ENCODE results near the gene PTPN5. TPM values are rescaled to one million over a fixed set of nuclear protein-coding genes. Genes with fewer than 3 reads are reported as not detected.

The PTPN5 gene
- total and polyA plus RNA-seq, 4 donors, result not detected

DNA sequence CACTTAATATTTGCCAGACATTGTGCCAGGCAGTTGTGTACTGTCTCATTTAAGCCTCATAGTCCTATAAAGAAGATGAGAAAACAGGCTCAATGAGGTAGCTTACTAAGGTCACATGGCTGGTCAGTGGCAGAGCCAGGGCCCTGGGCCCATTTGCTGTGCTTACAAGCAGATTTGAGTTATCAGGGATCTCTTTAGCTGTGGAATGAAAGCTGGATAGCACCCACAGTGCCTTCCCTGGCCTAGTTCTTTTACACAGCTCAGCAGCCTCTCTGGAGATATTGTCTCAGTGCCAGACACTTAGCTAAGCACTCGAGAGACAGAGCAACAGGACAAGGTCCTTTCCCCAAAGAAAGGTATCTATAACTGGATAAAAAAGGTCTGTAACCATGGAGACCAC, 86.9 kb downstream of the PTPN5 start:
- Histone ChIP-seq H3K27ac (ENCODE audit: low read depth in 1 of 2, low read length in 2 of 2) (no peak overlapping the region), H3K27me3 (ENCODE audit: control insufficient read depth in 4 of 4, insufficient read depth in 4 of 4, low read length in 3 of 4) (no peaks in the 10 kb centered on the region), H3K4me1 (ENCODE audit: control insufficient read depth in 4 of 4, insufficient read depth in 4 of 4, low read length in 3 of 4) (peaks cover 2 to 17% (median 9%) of the 10 kb centered on the region in 4 donors), H3K4me3 (ENCODE audit: low read depth in 1 of 3, low read length in 3 of 3) (no peak overlapping the region), H3K36me3 (ENCODE audit: control insufficient read depth in 4 of 4, insufficient read depth in 3 of 4, low read depth in 1 of 4, low read length in 3 of 4) (peaks cover 0 to 4% (median 0%) of the 10 kb centered on the region in 4 donors), H3K9me3 (ENCODE audit: control insufficient read depth in 4 of 4, low read length in 3 of 4) (no peaks in the 10 kb centered on the region), H3K9ac (ENCODE audit: low read depth in 1 of 2, low read length in 2 of 2) (no peak overlapping the region)
- WGBS, result 44% methylated on average over 1 of the region's 1 CpG
- no peak for DNase-seq (ENCODE audit: low spot score)
- TF ChIP-seq EGR1 (IDR thresholded peaks at IDR 0.05; ENCODE audit: low read depth in 2 of 2) (no peak), RAD21 (IDR thresholded peaks at IDR 0.05) (no peak), TAF1 (conservative IDR thresholded peaks at IDR 0.05) (no peak), SP1 (IDR thresholded peaks at IDR 0.05) (no peak), HNF4A (conservative IDR thresholded peaks at IDR 0.05) (no peak), FOXA1 (IDR thresholded peaks at IDR 0.05) (no peak)
- TF ChIP-seq, protein P1, sequence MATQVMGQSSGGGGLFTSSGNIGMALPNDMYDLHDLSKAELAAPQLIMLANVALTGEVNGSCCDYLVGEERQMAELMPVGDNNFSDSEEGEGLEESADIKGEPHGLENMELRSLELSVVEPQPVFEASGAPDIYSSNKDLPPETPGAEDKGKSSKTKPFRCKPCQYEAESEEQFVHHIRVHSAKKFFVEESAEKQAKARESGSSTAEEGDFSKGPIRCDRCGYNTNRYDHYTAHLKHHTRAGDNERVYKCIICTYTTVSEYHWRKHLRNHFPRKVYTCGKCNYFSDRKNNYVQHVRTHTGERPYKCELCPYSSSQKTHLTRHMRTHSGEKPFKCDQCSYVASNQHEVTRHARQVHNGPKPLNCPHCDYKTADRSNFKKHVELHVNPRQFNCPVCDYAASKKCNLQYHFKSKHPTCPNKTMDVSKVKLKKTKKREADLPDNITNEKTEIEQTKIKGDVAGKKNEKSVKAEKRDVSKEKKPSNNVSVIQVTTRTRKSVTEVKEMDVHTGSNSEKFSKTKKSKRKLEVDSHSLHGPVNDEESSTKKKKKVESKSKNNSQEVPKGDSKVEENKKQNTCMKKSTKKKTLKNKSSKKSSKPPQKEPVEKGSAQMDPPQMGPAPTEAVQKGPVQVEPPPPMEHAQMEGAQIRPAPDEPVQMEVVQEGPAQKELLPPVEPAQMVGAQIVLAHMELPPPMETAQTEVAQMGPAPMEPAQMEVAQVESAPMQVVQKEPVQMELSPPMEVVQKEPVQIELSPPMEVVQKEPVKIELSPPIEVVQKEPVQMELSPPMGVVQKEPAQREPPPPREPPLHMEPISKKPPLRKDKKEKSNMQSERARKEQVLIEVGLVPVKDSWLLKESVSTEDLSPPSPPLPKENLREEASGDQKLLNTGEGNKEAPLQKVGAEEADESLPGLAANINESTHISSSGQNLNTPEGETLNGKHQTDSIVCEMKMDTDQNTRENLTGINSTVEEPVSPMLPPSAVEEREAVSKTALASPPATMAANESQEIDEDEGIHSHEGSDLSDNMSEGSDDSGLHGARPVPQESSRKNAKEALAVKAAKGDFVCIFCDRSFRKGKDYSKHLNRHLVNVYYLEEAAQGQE (IDR thresholded peaks at IDR 0.05), result no peak
- TF ChIP-seq, protein P2, sequence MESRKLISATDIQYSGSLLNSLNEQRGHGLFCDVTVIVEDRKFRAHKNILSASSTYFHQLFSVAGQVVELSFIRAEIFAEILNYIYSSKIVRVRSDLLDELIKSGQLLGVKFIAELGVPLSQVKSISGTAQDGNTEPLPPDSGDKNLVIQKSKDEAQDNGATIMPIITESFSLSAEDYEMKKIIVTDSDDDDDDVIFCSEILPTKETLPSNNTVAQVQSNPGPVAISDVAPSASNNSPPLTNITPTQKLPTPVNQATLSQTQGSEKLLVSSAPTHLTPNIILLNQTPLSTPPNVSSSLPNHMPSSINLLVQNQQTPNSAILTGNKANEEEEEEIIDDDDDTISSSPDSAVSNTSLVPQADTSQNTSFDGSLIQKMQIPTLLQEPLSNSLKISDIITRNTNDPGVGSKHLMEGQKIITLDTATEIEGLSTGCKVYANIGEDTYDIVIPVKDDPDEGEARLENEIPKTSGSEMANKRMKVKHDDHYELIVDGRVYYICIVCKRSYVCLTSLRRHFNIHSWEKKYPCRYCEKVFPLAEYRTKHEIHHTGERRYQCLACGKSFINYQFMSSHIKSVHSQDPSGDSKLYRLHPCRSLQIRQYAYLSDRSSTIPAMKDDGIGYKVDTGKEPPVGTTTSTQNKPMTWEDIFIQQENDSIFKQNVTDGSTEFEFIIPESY (IDR thresholded peaks at IDR 0.05), result no peak

DNA sequence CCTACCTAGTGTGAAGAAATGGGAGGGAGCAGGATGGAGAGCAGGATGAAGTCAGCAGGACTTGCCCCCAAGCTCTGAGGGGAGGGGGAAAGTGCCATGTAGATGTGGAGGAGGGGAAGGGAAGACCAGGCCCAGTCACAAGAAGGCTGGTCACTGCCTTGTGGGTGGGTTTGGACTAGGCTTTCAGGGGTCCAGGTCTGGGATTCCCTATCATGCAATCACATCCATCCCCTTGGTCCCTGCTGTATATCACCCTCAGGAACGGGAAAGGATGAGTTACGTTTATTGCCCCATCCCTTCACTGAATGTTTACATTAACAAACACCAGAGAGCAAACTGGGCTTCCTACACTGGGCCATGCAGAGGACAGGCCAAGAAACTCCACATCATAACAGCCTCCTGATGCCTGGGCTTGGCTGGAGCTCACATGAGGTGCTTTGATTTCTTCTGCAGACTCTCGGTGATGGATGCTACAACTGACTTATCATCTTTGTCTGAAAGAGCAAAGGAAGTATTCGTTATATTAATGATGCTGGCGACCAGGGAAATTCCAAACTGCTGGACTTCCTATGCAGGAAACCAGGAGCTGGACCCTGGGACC, 87.5 kb downstream of the PTPN5 start:
- no peak overlapping the region for H3K9ac ChIP-seq (ENCODE audit: low read depth in 1 of 2, low read length in 2 of 2)
- no peak for DNase-seq (ENCODE audit: low spot score)
- WGBS, result 87% methylated on average over 5 of the region's 5 CpGs
- TF ChIP-seq EGR1 (IDR thresholded peaks at IDR 0.05; ENCODE audit: low read depth in 2 of 2), result no peak
- no peak for TF ChIP-seq HNF4A (conservative IDR thresholded peaks at IDR 0.05)
- TF ChIP-seq HNF4G (IDR thresholded peaks at IDR 0.05), result no peak
- TF ChIP-seq RXRA (IDR thresholded peaks at IDR 0.05), result no peak
- TF ChIP-seq SP1 (IDR thresholded peaks at IDR 0.05), result no peak
- TF ChIP-seq NR2F2 (IDR thresholded peaks at IDR 0.05), result no peak
- no peak for TF ChIP-seq GABPA (IDR thresholded peaks at IDR 0.05 in 1 of 2, conservative IDR thresholded peaks at IDR 0.05 in 1 of 2)
- H3K4me1 ChIP-seq (ENCODE audit: control insufficient read depth in 4 of 4, insufficient read depth in 4 of 4, low read length in 3 of 4), result peaks cover 6 to 23% (median 13%) of the 10 kb centered on the region in 4 donors
- H3K9me3 ChIP-seq (ENCODE audit: control insufficient read depth in 4 of 4, low read length in 3 of 4), result no peaks in the 10 kb centered on the region
- H3K27ac ChIP-seq (ENCODE audit: low read depth in 1 of 2, low read length in 2 of 2), result no peak overlapping the region
- H3K36me3 ChIP-seq (ENCODE audit: control insufficient read depth in 4 of 4, insufficient read depth in 3 of 4, low read depth in 1 of 4, low read length in 3 of 4), result peaks cover 0 to 4% (median 0%) of the 10 kb centered on the region in 4 donors
- H3K27me3 ChIP-seq (ENCODE audit: control insufficient read depth in 4 of 4, insufficient read depth in 4 of 4, low read length in 3 of 4), result no peaks in the 10 kb centered on the region
- no peak overlapping the region for H3K4me3 ChIP-seq (ENCODE audit: low read depth in 1 of 3, low read length in 3 of 3)
